ENCODE results near the gene TRIML2. TPM values are rescaled to one million over a fixed set of nuclear protein-coding genes. Genes with fewer than 3 reads are reported as not detected.
"Not testable (repeated sequence)": the region's sequence is repeated elsewhere in the genome, so short reads cannot be mapped to it uniquely, and the experiment has no call there.

TRIML2 gene
- total and polyA plus RNA-seq, 10 donors, result not detected

GRCh38 chr4:188046657-188047056 is 62.7 kb downstream of the TRIML2 start:
- H3K27me3 ChIP-seq (replicated peaks in 1 of 7), result no peaks in the 10 kb centered on the region
- TF ChIP-seq POLR2A (IDR thresholded peaks at IDR 0.05), result no peak
- 67 to 78% (median 69%) methylated on average over 3 of the region's 3 CpGs for WGBS, 5 donors
- H3K4me3 ChIP-seq, result no peak overlapping the region
- peaks cover 0 to 30% (median 8%) of the 10 kb centered on the region in 8 donors for H3K9me3 ChIP-seq
- intact Hi-C loops (cut with DNase I; ENCODE audit: low total_unique reads), result no loop called here
- no peaks in the 10 kb centered on the region for H3K4me1 ChIP-seq
- no peaks in the 10 kb centered on the region for H3K36me3 ChIP-seq
- DNase-seq, result no peak
- H3K27ac ChIP-seq, result no peak overlapping the region

- H3K4me1 ChIP-seq; H3K27me3 ChIP-seq (replicated peaks in 1 of 7); H3K36me3 ChIP-seq; intact Hi-C loops (cut with DNase I; ENCODE audit: low total_unique reads); DNase-seq; H3K27ac ChIP-seq; H3K4me3 ChIP-seq: not testable (repeated sequence)
- peaks cover 0 to 39% (median 11%) of the 10 kb centered on the region in 8 donors for H3K9me3 ChIP-seq
- 86 to 96% (median 90%) methylated on average over 10 of the region's 10 CpGs for WGBS, 5 donors
Measured at GRCh38 chr4:188045461-188045860, 63.9 kb downstream of the TRIML2 start.

- Histone ChIP-seq H3K9me3 (peaks cover 0 to 39% (median 11%) of the 10 kb centered on the region in 8 donors), H3K27ac (no peak overlapping the region), H3K27me3 (replicated peaks in 1 of 7) (no peaks in the 10 kb centered on the region), H3K4me1 (no peaks in the 10 kb centered on the region), H3K4me3 (no peak overlapping the region), H3K36me3 (no peaks in the 10 kb centered on the region)
- intact Hi-C loops (cut with DNase I; ENCODE audit: low total_unique reads), result no loop called here
- WGBS, 5 donors, result 76 to 92% (median 87%) methylated on average over 5 of the region's 5 CpGs
- TF ChIP-seq POLR2AphosphoS5 (IDR thresholded peaks at IDR 0.05), result no peak
- no peak for TF ChIP-seq CTCF (IDR thresholded peaks at IDR 0.05 in 8 of 11, conservative IDR thresholded peaks at IDR 0.05 in 3 of 11)
- TF ChIP-seq POLR2A (IDR thresholded peaks at IDR 0.05), result no peak
- no peak for DNase-seq
Measured at GRCh38 chr4:188043154-188043553, 66.2 kb downstream of the TRIML2 start.

- Histone ChIP-seq H3K4me3 (no peak overlapping the region), H3K27ac (no peak overlapping the region), H3K9me3 (peaks cover 0 to 39% (median 11%) of the 10 kb centered on the region in 8 donors), H3K27me3 (replicated peaks in 1 of 7) (no peaks in the 10 kb centered on the region), H3K36me3 (no peaks in the 10 kb centered on the region), H3K4me1 (no peaks in the 10 kb centered on the region)
- no peak for TF ChIP-seq CTCF (IDR thresholded peaks at IDR 0.05 in 8 of 11, conservative IDR thresholded peaks at IDR 0.05 in 3 of 11)
- no peak for TF ChIP-seq POLR2A (IDR thresholded peaks at IDR 0.05)
- no peak for TF ChIP-seq POLR2AphosphoS5 (IDR thresholded peaks at IDR 0.05)
- DNase-seq, result no peak
- WGBS, 5 donors, result 62 to 86% (median 66%) methylated on average over 14 to 15 of the region's 15 CpGs
- intact Hi-C loops (cut with DNase I; ENCODE audit: low total_unique reads), result no loop called here
Measured at GRCh38 chr4:188042191-188042590, 67.2 kb downstream of the TRIML2 start.

- H3K27me3 ChIP-seq (replicated peaks in 1 of 7), result no peaks in the 10 kb centered on the region
- DNase-seq, result no peak
- H3K4me1 ChIP-seq, result no peaks in the 10 kb centered on the region
- no peak for TF ChIP-seq POLR2AphosphoS5 (IDR thresholded peaks at IDR 0.05)
- no peak for TF ChIP-seq POLR2A (IDR thresholded peaks at IDR 0.05)
- no peak for TF ChIP-seq CTCF (IDR thresholded peaks at IDR 0.05 in 8 of 11, conservative IDR thresholded peaks at IDR 0.05 in 3 of 11)
- WGBS, 5 donors, result 80 to 92% (median 84%) methylated on average over 21 of the region's 21 CpGs
- intact Hi-C loops (cut with DNase I; ENCODE audit: low total_unique reads), result no loop called here
- peaks cover 0 to 39% (median 11%) of the 10 kb centered on the region in 8 donors for H3K9me3 ChIP-seq
- no peak overlapping the region for H3K4me3 ChIP-seq
- H3K36me3 ChIP-seq, result no peaks in the 10 kb centered on the region
- no peak overlapping the region for H3K27ac ChIP-seq
Measured at GRCh38 chr4:188041721-188042120, 67.7 kb downstream of the TRIML2 start.

Small RNAs within 50 kb of the gene (small RNA-seq; reads per million reads assigned to genes)
- 0 reads per million in 4 donors for gene RNU6-173P

Other genes with a start within 250 kb of the TRIML2 start
- gene ZFP42, start 113.8 kb downstream of the TRIML2 start, total RNA-seq, result not detected
- gene ZFP42, start 113.8 kb downstream of the TRIML2 start, polyA plus RNA-seq, result not detected
- not detected for gene TRIML1, start 29.8 kb upstream of the TRIML2 start, total RNA-seq
- gene TRIML1, start 29.8 kb upstream of the TRIML2 start, polyA plus RNA-seq, result not detected